KG1 (cell line): ENCODE data around the gene LGALS3.

Experiments
- DNase-seq: peaks from one replicate; lab custom pipeline; 2025; lab: John Stamatoyannopoulos, UW

Gene LGALS3

GRCh38 chr14:55114720-55115119 is 14.3 kb upstream of the LGALS3 start:
- DNase-seq, result no peak

GRCh38 chr14:55115460-55115859 is 13.6 kb upstream of the LGALS3 start:
- DNase-seq, result no peak

- DNase-seq, result no peak
These were observed 13.2 kb upstream of the LGALS3 start for GRCh38 chr14:55115861-55116245.

DNA sequence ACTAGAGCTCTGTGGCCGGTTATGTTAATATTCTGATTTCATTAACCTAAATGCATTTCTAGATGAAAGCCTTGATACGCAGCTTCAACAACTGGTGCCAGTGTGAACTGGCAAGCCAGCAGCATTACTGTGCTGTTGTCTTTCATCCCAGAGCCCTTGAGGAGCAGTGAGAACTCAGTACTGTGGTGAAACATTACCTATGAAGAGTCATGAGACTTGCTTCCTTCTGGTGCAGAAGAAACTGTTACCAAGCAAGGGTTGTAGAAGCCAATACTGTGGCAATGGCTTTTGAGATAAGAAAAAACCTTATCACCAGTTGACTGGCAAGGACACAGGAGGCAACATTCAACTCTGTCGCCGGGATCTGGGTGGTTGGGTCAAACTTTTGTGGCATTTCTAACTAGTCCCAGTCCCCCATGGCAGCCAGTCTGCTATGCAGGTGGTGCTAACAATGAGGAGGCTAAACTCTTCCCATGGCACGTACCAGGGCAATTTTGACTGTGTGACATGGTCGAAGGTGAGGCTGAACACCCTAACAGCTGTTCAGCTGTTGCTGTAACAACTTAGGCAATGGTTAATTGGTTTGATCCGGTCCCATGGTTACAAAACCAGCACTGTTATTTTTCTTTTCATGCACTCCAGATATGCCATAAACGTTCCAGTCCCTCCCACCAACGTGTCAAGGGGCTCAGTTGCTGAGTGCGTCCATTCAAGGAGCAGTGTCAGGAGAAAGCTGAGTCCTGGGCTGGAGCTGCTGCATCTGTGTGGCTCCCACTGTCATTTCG is 12.6 kb upstream of the LGALS3 start:
- DNase-seq, result no peak

GRCh38 chr14:55117803-55118441 is 11.1 kb upstream of the LGALS3 start:
- DNase-seq, result no peak

DNA sequence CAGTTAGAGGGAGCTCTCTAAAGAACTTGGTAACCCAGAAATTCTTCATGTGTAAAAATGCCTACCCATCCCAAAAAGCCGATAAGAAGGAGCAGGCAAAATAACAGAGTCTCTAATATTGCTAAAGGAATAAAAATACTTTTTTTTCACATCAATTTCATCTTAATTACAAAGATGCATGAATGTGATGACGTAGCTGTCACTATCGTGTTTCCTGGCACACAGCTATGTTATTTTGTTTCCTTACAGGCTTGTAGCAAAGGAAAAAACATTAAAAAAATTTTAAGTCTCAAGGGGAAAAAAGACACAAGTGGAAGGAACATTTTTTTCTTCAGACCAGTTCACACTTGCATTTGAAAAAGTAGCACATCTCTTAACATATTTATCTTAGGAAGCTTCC is 10.3 kb upstream of the LGALS3 start:
- no peak for DNase-seq

DNA sequence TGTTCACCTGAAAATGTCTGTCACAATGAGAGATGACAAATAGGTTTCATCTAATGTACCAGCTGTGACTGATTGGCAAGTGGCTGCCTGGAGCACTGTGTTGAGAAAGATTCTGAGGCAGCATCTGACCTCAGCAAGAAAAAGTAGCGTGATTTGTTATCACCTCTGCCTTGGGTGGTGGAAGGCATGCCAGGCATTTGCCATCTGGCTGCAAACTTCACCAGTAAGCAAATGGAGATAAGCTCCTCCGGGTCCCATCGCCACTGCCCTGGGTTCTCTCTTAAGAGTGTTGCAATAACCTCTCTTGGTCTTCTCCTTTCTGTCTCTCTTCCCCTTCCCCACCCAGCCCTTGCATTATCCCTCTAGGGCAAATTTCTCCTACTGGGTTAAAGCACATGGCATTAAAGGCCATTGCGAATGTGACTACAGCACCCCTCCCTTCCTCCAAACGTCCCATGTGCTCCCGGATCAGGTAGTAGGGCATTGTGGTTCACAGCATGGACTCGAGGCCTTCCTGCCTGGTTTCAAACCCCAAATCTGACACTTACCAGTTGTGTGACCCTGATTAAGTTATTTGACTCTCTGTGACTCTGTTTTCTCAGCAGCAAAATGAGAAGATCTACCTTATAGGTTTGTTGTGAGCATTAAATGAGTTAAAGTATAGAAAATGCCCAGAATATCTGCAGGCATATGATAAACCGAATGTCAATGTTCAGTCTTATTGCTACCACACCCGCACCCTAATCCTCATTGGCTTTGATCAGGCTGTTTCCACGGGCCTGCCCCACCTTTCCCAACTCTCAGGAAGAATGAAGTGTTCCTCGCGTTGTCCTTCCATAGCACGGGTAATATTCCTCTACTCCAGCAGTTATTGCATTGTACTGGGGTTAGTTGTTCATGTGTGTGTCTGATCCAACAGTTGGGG is 8.2 kb upstream of the LGALS3 start:
- no peak for DNase-seq

DNA sequence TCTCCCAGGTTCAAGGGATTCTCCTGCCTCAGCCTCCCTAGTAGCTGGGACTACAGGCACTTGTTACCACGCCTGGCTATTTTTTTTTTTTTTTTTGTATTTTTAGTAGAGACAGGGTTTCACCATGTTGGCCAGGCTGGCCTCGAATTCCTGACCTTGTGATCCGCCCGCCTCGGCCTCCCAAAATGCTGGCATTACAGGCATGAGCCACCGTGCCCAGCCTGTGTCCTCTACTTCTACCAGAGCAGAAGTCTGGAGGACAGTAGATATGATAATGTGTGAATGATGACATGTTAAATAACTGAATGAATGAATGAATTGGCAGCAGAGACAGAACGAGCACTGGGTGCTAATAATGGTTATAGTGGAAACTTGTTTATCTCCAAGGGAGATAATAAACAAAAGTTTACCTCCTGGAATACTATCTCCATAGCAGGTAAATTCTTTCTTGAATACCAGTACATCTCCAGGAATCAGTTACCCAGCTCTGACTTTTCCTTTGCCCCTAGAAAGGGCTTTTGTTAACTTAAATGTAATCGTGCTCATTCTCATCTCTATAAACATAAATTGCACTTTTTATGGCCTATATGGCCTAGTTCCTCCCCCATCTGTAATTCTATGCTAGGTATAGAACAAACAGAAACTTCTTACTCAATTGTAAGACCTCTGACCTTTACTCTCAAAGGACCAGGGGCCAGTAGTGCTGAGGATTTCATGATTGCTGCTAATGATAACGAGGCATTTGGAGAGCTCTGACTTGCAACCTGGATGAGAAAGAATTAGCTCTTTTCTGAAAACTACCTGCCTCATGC is 7.2 kb upstream of the LGALS3 start:
- DNase-seq, result no peak

- no peak for DNase-seq
These were observed 6.5 kb upstream of the LGALS3 start for GRCh38 chr14:55122440-55122986.

DNA sequence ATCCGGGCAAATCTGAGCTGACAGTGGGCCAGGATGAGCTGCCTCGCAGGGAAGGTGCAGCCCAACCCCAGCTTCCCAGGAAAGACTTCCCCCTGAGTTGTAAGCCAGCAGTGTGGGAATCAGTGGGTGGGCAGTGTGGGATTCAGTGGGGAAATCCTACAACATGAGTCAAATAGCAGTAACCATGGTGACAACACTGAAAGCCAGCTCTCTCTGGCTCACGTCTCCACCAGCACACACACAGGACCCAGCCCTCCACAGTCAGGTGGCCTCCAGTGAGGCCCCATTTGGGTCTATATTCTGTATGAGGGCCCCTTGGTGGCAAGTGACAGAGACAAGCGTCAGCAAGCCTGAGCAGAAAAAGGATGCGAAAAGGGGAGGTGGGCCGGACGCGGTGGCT is 6.0 kb upstream of the LGALS3 start:
- DNase-seq, result no peak

DNA sequence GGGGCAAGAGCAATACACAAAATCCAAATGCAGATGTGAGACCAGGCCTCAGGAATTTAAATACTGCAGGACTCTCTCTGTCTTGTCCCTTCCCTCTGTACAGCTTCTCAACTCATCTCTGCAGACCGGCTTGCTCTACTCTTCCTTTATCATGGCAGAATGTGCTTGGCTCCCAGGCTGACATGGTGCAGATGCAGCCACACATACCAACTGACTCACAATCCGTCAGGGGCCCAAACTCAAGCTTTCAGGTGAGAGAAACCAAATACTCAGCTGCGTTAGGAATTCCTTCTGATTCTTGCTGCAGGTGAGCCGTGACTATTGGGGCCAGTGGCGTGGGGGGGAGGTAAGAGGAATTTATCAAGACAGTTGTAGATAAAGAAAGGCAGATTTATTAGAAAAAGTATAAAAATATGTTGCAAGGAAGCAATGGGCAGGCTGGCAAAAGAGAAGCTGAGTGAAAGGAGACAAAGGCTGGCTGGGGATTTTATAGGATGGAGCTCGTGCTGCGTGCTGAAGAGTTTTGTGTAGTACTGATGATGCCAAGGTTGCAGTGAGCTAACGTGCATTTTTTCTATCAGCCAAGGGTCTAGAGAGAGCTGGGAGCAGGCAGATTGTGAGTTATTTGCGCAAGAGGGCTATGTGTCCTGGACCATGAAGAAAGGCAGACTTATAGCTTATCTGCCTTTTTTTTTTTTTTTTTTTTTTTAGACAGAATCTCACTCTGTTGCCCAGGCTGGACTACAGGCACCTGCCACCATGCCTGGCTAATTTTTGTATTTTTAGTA is 5.0 kb upstream of the LGALS3 start:
- DNase-seq, result no peak

DNA sequence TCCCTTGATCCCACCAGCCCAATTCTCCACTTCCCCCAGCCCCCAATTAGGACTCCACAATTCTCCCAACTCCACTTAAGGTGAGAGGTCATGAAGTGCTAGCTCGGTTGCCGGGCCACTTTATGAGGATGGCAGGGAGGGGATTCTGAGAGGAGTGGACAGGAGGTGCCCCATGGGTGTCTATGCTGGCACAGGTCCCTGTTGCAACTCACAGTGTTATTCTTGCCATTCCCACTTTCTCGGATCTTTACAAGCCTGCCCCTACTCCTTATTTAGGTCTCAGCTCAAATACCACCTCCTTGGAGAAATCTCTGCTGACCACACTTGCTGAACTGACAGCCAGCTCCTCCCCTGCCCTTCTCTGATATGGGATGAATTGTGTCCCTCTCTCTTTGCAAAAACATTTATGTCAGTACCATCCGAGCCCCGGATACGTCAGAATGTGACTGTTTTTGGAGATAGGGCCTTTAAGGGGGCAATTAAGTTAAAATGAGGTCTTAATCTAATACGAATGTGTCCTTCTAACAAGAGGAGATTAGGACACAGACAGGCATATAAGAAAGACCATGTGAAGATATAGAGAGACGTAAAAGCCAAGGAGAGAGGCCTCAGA is 4.2 kb upstream of the LGALS3 start:
- DNase-seq, result no peak

DNA sequence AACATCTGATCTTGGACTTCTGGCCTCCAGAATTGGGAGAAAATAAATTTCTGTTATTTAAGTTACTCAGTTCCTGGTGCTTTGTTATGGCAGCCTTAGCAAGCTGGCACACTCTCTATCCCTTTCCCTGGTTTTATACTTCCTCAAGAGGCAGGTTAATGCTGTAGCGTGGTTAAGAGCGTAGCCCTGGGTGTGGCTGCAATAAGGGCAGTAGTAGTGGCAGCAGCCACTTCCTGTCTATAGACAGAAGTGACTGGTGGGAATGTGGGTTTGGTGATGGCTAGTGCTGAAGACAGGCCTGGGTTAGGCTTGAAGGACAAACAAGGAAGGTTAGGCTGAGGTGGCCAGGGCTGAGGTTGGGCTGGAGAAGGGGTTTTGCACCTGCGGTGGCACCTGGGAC is 3.6 kb upstream of the LGALS3 start:
- DNase-seq, result no peak

DNA sequence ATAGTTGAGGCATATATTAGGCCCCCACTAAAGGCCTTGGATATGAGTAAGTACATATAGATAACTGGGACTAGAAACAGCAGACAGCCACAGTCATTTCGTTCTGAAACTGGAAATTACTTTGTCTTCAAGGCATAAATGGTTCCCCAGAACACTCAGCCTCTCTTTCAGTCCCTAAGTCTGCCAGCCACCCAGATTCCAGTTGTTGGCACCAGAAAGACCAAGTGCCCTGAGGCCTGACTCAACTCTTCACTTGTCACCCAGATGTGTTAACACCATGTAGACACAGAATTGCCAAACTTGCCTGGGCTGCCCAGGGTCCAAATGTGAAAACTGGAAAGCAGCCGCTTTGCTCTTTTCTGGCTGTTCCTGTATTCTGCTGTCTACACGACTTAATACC is 3.0 kb upstream of the LGALS3 start:
- no peak for DNase-seq

GRCh38 chr14:55126932-55127459 is 2.1 kb upstream of the LGALS3 start:
- no peak for DNase-seq

DNA sequence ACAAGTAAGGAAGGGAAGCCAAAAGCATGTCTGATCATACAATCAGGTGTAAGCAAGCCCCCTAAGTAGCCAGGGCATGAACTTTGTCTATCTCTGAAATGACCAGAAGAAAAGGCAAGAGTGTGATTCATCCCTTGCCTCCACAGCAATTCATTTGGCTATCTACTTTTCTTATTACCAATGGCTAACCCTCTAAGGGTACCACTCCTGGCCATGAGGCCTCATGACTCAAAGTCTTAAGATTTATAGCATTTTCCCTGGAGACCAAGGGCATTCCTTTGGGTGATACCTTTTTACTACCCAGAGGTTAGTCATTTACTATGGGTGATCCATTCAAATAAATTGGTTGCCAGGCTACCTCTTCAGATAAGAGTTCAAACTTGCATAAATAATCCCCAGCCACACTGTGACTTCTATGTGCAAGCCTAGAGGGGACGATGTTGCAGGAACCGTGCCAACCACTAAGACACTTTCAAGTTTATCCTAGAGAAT is 1.5 kb upstream of the LGALS3 start:
- no peak for DNase-seq

DNA sequence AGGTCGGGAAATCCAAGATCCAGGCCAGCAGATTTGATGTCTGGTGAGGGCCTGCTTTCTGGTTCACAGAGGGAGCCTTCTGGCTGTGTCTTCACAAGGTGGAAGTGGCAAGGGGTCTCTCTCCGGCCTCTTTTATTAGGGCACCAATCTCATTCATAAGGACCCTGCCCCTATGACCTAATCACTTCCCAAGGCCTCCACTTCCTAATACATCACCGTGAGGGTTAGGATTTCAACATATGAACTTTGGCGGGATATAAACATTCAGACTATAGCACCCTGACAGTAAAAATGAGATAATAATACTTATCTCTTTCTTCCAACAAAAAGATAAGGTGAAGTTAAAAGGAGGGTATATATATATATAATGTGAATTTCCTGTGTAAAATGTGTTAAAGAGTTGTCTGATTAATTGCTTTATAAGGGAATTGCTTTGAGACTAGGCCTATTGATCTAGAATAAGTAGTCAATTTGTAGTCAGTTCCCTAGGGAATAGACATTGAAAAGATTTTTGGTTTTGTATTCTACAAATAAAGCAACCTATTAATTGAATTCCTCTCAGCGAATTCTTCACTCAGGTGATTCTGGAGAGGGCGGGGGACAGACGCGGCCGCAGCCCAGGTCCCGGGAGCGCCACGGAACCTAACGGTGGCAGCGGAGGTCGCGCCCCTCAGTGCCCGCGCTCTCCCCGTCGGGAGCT is 516 bp upstream of the LGALS3 start:
- no peak for DNase-seq

GRCh38 chr14:55129428-55130195 is 560 bp downstream of the LGALS3 start:
- DNase-seq, result no peak

GRCh38 chr14:55130196-55130550 is 1.1 kb downstream of the LGALS3 start:
- DNase-seq, result no peak
